ENCODE data around the gene MYH10. TPM values are rescaled to one million over a fixed set of nuclear protein-coding genes. Genes with fewer than 3 reads are reported as not detected.
A peak's percentile ranks its signal among the peaks of the same experiment; 100 is the strongest.

The MYH10 gene
- total and polyA plus RNA-seq, 9 of the 15 experiments (the other 6 are each of a cell fraction or from before 2014, with no cell fraction given): 16.3 to 95.3 (median 39.7) TPM

GRCh38 chr17:8494506-8495111, 135.9 kb downstream of the MYH10 start (continued):
- TF ChIP-seq ZNF3 (CRISPR knock-in tag; IDR thresholded peaks at IDR 0.05): no peak
- TF ChIP-seq ZNF24 (IDR thresholded peaks at IDR 0.05): no peak
- peak; percentile 7; the same call in 1 of the 2 replicates for TF ChIP-seq CEBPG (CRISPR knock-in tag; IDR thresholded peaks at IDR 0.05)
- TF ChIP-seq CEBPG (tag; conservative IDR thresholded peaks at IDR 0.05 in 1 of 2, IDR thresholded peaks at IDR 0.05 in 1 of 2): peak; percentile 65 to 82
- peak; percentile 45; the same call in 1 of the 2 replicates for TF ChIP-seq CEBPB (tag; IDR thresholded peaks at IDR 0.05)
- TF ChIP-seq NFIC (IDR thresholded peaks at IDR 0.05): no peak
- TF ChIP-seq PHB (CRISPR knock-in tag; IDR thresholded peaks at IDR 0.05): no peak
- TF ChIP-seq ATF3 (IDR thresholded peaks at IDR 0.05): peak; percentile 81
- no peak for TF ChIP-seq ATF3 (CRISPR knock-in tag; conservative IDR thresholded peaks at IDR 0.05)
- no peak for TF ChIP-seq ESRRA (IDR thresholded peaks at IDR 0.05; ENCODE audit: borderline replicate concordance, low read depth)
- no peak for TF ChIP-seq CBFA2T2 (conservative IDR thresholded peaks at IDR 0.05)
- TF ChIP-seq ZNF699 (CRISPR knock-in tag; IDR thresholded peaks at IDR 0.05; ENCODE audit: insufficient replicate concordance): no peak
- no peak for TF ChIP-seq CBX1 (IDR thresholded peaks at IDR 0.05; ENCODE audit: low read depth)

Data from K562 (cell line).